Measurements from ENCODE around the gene FIGNL2. TPM values are rescaled to one million over a fixed set of nuclear protein-coding genes. Genes with fewer than 3 reads are reported as not detected.

Gene FIGNL2
- total RNA-seq, 2 experiments from 2014 or later = 1.2 to 1.3 TPM

DNA sequence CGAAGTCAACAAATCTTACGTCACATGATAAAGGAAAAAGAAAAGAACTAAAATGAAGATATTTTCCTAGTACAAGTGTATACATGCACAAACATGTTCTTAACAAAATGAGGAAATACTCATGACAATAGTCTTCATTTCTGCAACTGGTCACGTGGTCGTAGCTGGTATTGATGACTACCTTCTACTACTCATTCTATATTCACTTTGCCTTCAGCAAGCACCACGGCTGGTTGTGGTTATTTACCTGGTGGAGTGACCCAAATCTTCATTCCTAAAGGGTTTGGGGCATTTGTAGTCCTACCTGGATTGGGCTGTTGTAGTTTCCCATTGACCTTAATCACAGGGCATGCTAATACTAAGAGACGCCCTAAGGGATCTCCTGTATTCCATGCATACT, 51.2 kb downstream of the FIGNL2 start:
- H3K4me3 Mint-ChIP-seq = no peak overlapping the region

GRCh38 chr12:51793201-51793600, 55.3 kb downstream of the FIGNL2 start:
- intact Hi-C loops (cut with DNase I, micrococcal nuclease) = no loop called here
- Histone ChIP-seq H3K4me3 (ENCODE audit: low read length) (no peak overlapping the region), H3K4me1 (ENCODE audit: insufficient read depth, low read length) (no peaks in the 10 kb centered on the region), H3K36me3 (ENCODE audit: insufficient read depth, low read length) (no peaks in the 10 kb centered on the region), H3K27me3 (ENCODE audit: control insufficient read depth in 1 of 2, insufficient read depth in 2 of 2, low read length in 2 of 2) (no peaks in the 10 kb centered on the region), H3K9me3 (ENCODE audit: control insufficient read depth in 1 of 2, insufficient read depth in 1 of 2, low read length in 2 of 2) (no peaks in the 10 kb centered on the region), H3K27ac (ENCODE audit: low read depth in 1 of 2, low read length in 2 of 2) (no peak overlapping the region)
- Mint-ChIP-seq H3K4me1 (ENCODE audit: low read depth) (no peaks in the 10 kb centered on the region), H3K27ac (no peak overlapping the region), H3K4me3 (no peak overlapping the region), H3K9me3 (no peaks in the 10 kb centered on the region), H3K27me3 (no peaks in the 10 kb centered on the region), H3K36me3 (ENCODE audit: low read depth) (no peaks in the 10 kb centered on the region)
- TF ChIP-seq, protein P1, sequence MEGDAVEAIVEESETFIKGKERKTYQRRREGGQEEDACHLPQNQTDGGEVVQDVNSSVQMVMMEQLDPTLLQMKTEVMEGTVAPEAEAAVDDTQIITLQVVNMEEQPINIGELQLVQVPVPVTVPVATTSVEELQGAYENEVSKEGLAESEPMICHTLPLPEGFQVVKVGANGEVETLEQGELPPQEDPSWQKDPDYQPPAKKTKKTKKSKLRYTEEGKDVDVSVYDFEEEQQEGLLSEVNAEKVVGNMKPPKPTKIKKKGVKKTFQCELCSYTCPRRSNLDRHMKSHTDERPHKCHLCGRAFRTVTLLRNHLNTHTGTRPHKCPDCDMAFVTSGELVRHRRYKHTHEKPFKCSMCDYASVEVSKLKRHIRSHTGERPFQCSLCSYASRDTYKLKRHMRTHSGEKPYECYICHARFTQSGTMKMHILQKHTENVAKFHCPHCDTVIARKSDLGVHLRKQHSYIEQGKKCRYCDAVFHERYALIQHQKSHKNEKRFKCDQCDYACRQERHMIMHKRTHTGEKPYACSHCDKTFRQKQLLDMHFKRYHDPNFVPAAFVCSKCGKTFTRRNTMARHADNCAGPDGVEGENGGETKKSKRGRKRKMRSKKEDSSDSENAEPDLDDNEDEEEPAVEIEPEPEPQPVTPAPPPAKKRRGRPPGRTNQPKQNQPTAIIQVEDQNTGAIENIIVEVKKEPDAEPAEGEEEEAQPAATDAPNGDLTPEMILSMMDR (IDR thresholded peaks at IDR 0.05) = no peak
- ChIA-PET POLR2A (no interaction called here), CTCF (no interaction called here)
- ATAC-seq (ENCODE audit: poor library complexity) (no peak), DNase-seq (no peak)

More for the DNA sequence above, 51.2 kb downstream of the FIGNL2 start:
- Histone ChIP-seq H3K9me3 (ENCODE audit: control insufficient read depth in 1 of 2, insufficient read depth in 1 of 2, low read length in 2 of 2) (no peaks in the 10 kb centered on the region), H3K4me1 (ENCODE audit: insufficient read depth, low read length) (no peaks in the 10 kb centered on the region), H3K4me3 (ENCODE audit: low read length) (no peak overlapping the region), H3K27me3 (ENCODE audit: control insufficient read depth in 1 of 2, insufficient read depth in 2 of 2, low read length in 2 of 2) (no peaks in the 10 kb centered on the region), H3K27ac (ENCODE audit: low read depth in 1 of 2, low read length in 2 of 2) (no peak overlapping the region), H3K36me3 (ENCODE audit: insufficient read depth, low read length) (no peaks in the 10 kb centered on the region)
- POLR2A ChIA-PET = no interaction called here
- Mint-ChIP-seq H3K27ac (no peak overlapping the region), H3K4me1 (ENCODE audit: low read depth) (no peaks in the 10 kb centered on the region), H3K9me3 (no peaks in the 10 kb centered on the region), H3K27me3 (no peaks in the 10 kb centered on the region), H3K36me3 (ENCODE audit: low read depth) (no peaks in the 10 kb centered on the region)
- intact Hi-C loops (cut with DNase I, micrococcal nuclease) = no loop called here
- TF ChIP-seq, protein P1 (IDR thresholded peaks at IDR 0.05) = no peak
- CTCF ChIA-PET = no interaction called here
- ATAC-seq (ENCODE audit: poor library complexity) (no peak), DNase-seq (no peak)

DNA sequence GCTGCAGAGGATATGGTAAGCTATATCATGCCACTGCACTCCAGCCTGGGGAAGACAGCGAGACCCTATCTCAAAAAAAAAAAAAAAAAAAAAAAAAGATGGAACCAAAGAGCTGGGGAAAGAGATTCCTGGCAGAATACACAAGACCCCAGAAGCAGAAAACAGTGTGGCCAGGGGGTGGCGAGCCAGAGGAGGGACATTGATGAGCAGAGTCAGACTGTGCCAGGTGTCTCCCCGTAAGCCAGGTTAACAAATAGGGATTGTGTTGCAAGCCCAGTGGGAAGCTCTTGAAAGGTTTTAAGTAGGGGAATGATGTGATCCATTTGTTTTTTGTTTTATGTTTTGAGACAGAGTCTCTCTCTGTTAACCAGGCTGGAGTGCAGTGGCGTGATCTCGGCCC, 56.1 kb downstream of the FIGNL2 start:
- H3K27me3 Mint-ChIP-seq = no peaks in the 10 kb centered on the region
- no peak overlapping the region for H3K4me3 ChIP-seq (ENCODE audit: low read length)
- CTCF ChIA-PET = interaction anchor here (1.1 kb wide), 1 partner anchor 31 kb away, joined by 3 read pairs; no protein-coding TSS in a partner anchor
- no peaks in the 10 kb centered on the region for H3K9me3 Mint-ChIP-seq
- no peak for DNase-seq
- H3K27ac Mint-ChIP-seq = no peak overlapping the region
- no peaks in the 10 kb centered on the region for H3K27me3 ChIP-seq (ENCODE audit: control insufficient read depth in 1 of 2, insufficient read depth in 2 of 2, low read length in 2 of 2)
- intact Hi-C loops (cut with DNase I, micrococcal nuclease) = no loop called here
- no peaks in the 10 kb centered on the region for H3K36me3 ChIP-seq (ENCODE audit: insufficient read depth, low read length)
- H3K27ac ChIP-seq (ENCODE audit: low read depth in 1 of 2, low read length in 2 of 2) = no peak overlapping the region
- ATAC-seq (ENCODE audit: poor library complexity) = no peak
- TF ChIP-seq, protein P1 (IDR thresholded peaks at IDR 0.05) = no peak
- H3K36me3 Mint-ChIP-seq (ENCODE audit: low read depth) = no peaks in the 10 kb centered on the region
- H3K4me3 Mint-ChIP-seq = no peak overlapping the region
- POLR2A ChIA-PET = no interaction called here
- H3K4me1 ChIP-seq (ENCODE audit: insufficient read depth, low read length) = no peaks in the 10 kb centered on the region
- H3K4me1 Mint-ChIP-seq (ENCODE audit: low read depth) = no peaks in the 10 kb centered on the region
- no peaks in the 10 kb centered on the region for H3K9me3 ChIP-seq (ENCODE audit: control insufficient read depth in 1 of 2, insufficient read depth in 1 of 2, low read length in 2 of 2)

All from CD4-positive, alpha-beta T cell (primary cell).